ENCODE measurements around the gene CEBPG.

- TF ChIP-seq CTCF (IDR thresholded peaks at IDR 0.05; ENCODE audit: poor library complexity, severe bottlenecking) (no peak), POLR2AphosphoS5 (IDR thresholded peaks at IDR 0.05) (no peak), RAD21 (conservative IDR thresholded peaks at IDR 0.05) (no peak), EZH2 (IDR thresholded peaks at IDR 0.05; ENCODE audit: borderline replicate concordance, insufficient read depth, low read length, poor library complexity, severe bottlenecking) (no peak), REST (IDR thresholded peaks at IDR 0.05; ENCODE audit: borderline replicate concordance) (peak; percentile 28), TAF1 (IDR thresholded peaks at IDR 0.05; ENCODE audit: low read depth) (no peak)
These were observed 29.5 kb upstream of the CEBPG start for GRCh38 chr19:33343859-33344572.
